Stimulated activated CD4-positive, alpha-beta T cell treated with anti-CD3 and anti-CD28 coated beads, Interleukin-1b, Interleukin-23, amount 100 ng/mL, for 1 hour (primary cell): ENCODE data around the gene CENPN.
A peak's percentile ranks its signal among the peaks of the same experiment; 100 is the strongest.

Source experiments
- DNase-seq, 2 donors: peaks; one replicate each; pipeline ENCODE4 v3.0.0-alpha.2; 2020; ENCODE audit warnings: low read depth in 2 of 2

The CENPN gene

DNA sequence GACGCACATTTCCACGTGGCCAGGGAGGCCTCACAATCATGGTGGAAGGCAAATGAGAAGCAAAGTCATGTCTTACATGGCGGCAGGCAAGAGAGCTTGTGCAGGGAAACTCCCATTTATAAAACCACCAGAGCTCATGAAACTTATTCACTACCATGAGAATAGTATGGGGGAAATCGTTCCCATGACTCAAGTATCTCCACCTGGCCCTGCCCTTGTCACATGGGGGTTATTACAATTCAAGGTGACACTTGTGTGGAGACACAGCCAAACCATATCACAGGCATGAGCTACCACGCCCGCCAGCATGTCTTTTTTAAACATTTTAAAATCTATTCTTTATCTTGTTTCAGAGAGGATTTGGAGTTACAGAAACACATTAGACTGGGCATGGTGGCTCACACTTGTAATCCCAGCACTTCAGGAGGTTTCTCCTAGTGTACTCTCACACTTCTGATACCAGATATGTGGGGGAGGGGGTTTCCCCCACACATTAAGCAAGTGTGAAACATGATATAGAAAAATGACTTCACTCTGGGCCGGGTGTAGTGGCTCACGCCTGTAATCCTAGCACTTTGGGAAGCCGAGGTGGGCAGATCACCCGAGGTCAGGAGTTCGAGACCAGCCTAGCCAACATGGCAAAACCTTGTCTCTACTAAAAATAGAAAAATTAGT lies 23.1 kb downstream of the CENPN start:
- DNase-seq: no peak

DNA sequence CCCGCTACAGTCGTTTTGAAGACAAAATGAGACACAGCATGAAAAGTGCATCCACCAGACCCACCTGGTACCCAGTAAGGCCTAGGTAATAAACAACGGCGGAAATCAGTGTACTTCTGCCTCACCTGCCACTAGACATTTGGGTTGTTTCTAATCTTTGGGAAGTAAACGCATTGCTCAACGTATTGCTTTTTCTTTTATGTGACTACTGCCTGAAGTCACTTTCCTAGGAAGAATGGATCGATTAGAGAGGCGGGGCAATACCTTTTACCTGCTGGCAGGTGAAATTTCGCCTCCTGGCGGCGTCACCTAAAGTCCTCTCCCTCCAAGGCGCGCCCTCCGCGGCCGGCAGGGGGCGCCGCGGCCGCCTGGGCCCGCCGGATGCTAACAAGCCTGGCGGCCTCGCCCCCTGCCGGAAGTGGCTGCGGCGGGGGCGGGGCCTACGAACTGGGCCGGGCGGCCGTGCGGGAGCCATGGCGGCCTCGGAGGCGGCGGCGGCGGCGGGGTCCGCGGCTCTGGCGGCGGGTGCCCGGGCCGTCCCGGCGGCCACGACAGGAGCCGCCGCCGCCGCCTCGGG lies 28.5 kb downstream of the CENPN start, which contains the start of gene ATMIN:
Gene ATMIN (plus strand): TSS at position 445 of the 577 bp plus-strand sequence. CDS start 29 bp downstream, at position 474.
- peak; percentile 80 to 83 for DNase-seq

DNA sequence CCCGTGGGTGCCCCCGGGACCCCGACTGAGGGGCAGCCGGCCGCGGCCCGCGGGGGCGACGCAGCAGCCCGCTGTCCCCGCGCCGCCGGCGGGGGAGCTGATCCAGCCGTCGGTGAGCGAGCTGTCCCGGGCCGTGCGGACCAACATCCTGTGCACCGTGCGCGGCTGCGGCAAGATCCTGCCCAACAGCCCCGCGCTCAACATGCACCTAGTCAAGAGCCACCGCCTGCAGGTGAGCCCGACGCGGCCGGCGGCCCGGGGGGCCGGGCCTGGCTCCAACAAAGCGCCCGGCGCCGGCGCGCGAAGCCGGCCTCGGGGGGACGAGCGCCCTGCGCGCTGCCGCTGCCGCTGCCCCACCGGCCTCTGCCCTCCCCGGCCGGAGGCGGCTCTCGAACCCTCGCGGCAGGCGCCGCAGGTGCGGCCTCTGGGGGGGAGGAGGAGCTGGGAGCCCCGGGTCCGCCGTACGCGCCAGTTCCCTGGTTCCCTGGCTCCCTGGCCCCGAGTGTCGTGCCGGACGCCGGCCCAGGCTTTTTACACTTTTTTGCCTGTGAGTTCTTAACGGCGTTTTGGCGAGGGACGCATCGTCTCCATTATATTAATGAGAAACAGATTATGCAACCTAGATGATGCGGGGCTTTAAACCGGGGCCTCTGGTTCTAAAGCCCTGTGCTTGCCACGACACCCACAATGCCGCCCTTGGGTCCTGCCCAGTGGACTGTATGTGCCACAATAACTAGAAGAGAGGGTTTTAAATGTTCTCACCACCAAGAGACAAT lies 29.1 kb downstream of the CENPN start:
- peak; percentile 1 for DNase-seq

DNA sequence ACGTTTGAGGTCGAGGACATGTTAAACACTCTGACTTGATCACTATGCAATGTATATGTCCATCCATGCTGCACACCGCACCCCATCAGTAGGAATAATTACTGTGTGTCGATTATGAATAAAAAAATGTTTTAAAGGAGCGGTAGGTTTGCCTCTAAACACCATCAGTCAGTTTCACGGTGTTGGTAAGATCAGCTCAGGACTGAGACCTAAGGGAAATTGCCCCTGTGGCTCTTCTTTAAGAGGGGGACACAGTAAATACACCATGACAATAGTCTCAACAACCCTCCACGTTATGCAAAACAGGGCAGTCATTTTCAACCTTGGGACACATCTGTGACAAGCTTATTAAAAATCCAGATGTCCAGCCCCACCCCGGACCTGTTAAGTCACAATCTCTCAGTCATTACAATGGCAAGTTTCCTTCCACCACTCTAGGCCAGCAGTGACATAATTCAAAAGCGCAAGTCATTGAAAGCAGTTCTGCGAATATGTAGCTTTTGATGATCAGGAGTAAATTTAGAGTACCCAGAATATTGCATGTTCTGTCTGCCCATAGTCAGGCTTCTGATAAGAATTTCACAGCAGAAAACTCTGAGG lies 29.8 kb downstream of the CENPN start:
- no peak for DNase-seq

DNA sequence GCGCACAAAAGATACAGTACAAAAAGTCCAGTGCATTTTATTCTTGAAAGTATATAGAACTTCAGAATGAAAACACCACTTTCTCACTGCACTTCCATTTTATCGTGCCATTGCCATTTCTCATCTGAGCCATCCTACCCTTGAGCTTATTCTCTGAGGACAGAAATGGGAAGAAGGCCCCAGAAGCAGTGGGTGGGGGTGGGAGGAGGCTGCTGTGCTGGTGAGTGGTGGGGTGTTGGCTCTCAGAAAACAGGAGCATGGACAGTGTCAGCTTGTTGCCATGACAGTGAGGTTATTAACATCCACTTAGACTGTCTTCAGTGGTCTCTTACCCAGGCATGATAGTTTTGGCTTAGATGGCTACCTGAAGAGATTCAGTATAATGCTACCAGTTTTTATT lies 33.1 kb downstream of the CENPN start:
- DNase-seq: no peak

DNA sequence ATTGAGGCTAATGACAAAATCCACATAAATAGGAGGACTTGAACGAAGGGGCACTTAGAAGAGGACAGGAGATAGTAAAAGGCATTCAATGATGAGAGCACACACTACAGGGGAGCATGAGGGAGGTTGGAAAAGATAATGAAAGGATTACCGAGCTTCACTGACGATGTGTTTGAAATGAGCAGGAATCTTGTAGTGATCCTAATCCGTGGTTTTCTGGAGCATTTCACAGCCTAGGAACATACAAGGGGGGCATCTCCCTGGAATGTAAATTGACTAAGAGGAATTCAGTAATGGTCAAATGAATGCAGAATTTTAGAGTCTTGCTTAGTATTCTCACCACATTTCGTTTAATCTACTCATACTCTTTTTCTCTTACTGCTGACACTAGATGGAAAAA lies 33.8 kb downstream of the CENPN start:
- DNase-seq: no peak

DNA sequence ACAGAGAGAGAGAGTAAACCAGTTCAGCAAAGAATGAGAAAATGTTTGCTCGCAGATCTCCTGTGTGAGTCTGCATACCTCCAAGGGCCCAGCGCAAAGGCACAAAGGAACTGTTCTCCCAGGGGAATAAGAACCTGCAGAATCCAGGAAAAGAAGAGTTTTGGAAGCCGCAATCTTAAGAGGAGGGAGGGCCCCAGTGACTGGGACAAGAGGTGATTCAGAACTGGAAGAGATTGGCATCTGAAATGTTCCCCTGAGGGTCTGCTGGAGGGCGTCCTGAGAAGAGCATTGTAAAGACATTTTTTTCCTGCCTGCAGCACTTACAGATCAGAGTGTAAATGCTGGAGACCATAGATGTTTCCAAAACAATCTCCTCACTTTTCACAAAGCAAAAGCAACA lies 34.7 kb downstream of the CENPN start:
- no peak for DNase-seq

DNA sequence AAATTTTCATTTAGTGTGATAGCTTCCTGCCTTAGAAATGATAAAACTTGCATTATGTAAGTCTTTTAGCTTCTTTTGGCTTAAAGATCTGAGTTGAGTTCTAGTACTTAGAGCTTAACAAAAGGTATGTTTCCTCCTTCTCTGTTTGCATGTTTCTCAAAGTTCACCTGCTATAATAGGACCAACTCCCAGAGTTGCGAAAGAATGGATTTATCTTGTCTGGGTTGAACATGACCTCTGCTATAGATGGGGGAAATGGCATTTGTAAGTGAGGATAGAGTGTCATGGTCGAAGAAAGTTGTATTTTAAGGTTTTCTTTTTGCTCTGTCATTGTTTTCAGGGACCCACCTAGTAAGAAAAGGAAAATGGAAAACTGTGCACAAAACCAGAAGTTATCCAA lies 35.8 kb downstream of the CENPN start:
- DNase-seq: no peak

DNA sequence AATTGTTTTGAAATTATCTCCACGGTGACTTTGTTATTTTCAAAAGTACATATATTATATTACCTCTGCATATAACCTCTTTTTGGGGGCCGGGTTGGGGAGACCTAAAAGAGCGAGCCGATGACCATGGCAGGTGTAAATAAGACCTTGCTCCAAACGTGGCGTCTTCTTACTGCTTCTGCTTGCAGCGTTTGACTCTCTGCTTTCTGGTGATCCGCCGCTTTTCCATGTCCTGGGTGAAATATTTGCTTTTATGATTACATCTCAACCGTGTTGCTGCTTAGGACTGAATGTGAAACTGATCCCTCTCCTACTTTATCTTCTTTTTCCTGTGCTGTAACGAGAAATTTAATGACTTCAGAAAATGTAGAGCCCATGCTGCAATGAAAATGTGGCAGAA lies 46.7 kb downstream of the CENPN start:
- DNase-seq: no peak

DNA sequence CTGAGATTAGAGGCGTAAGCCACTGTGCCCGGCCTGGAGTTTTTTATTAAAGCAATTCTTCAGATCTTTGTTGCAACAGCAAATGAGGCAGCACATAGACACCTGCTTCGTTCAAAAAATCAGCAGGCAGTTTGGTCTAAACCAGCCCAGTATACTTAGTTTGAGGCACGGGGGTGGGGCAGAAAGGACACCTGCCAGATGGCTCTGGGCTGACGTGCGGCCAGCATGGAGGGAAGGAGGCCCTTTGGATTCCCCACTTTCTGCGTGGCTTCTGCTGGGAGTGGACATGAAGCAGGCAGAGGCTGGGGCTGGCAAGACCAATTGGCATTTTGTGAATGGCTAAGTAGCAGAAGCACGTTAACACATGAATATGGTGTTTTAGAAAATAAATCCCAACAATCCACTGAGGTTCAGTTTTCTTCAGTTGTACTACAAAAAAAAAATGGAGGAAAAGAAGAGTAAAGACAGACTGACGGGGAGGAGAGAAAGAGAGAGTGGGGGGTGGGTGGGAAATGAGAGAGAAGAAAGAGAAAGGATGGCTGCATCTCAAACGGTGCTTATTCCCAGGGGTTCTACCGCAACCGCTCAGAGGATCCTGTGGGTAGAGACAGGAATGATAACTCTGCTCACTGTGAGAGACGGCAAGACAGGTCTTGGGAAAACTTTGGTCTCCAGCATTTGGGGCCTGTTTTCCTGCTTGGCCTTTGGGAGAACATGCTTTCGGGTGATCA lies 53.7 kb downstream of the CENPN start:
- no peak for DNase-seq

DNA sequence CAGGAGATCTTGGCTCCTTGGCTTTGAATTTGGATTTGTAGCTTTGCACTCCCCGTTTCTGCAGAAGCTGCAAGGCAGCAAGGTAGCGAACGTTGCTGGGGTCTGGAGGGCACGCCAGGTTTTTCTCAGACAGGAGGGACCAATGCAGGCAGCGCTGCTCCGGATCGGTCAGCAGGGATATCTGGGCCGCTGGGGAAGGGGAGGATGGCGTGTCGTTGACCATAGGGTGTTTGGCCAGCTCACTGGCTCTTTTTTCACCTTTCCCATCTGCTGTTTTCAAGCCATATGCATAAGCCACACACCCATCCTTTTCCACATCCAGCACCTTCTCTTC lies 54.3 kb downstream of the CENPN start:
- no peak for DNase-seq

DNA sequence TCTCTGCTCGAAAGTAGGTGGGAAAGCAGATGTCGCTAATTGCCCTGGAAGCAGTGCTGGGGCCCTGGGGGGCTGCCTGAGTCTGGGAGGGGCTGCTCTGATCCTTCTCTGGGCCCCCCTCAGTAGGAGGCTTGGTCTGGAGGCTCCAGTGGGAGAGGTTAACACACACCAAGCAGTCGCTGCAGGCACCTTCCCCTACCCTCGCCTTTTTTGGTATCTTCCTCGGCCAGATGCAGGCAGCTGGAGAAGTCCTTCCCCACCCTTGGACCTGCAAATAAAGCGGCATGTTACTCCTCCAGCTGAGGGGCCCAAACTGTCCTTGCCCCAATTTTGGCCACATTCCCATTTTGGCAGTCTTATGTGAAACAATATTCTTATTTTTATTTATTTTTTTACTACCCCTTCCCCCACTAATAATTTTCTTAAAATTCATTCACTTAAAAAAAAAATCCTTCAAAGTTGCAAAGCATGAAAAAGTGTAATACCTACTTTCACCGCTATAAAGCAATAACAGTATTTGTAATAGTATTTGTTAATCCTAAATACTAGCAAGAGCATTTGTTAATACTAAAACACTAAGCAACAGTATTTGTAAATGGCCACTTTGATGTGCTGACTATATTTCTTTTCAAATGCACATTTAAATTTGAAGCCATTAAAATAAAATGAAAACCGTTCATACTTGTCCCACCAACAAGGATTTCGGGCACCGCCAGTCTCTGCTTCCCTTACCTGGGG lies 55.0 kb downstream of the CENPN start:
- DNase-seq: no peak

DNA sequence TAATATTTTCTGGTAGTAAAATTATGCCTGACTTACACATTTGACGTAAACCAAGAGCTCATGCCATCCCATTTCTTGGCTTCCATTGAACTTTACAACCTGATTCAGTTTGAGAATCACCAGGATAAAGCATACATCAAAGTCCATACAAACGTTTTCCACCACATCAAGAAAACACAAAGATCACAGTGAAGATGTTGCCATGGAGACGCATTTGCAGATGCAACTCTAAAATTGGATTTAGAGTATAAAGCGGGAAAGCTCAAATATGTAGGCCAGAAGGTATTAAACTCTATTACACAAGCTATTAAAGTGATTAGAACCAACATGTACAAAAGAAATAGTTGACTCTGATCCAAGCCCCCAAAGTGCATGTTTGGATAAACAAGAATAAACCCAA lies 59.7 kb downstream of the CENPN start:
- no peak for DNase-seq

DNA sequence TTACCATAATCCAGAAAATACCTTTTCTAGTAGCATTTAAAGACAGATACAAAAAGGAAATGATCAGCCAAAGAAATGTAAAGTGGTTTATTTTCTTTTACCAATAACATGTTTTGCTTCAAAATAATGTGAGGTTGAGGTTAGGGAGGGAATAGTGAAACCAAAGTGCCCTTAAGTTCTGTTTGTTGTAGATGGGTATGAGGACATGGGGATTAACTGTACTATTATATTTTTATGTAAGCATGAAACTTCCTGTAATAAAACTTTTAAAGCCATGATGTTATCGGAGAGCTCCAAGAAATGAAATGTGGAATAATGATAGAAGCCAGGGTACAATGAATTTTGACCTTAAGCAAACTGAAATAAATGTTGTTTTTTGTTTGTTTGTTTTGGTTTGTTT lies 60.2 kb downstream of the CENPN start:
- DNase-seq: no peak

DNA sequence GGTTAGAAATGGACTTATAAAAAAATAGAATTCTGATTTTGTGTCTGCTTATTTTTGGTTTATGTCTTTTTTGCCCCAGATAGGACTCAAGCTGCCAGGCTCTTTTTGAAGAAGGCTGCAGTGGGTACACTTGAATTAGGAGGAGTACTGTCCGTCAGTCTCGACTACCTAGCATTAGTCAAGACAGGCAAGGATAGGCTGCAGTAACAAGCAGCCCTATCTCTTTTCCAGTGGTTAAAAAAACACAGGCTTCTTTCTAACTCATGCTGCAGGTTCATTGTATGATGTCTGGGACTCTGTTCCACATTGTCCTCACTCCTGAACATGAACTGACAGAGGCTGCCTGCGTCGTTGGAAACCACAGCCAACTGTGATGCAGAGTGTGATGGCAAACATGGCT lies 62.0 kb downstream of the CENPN start:
- no peak for DNase-seq

DNA sequence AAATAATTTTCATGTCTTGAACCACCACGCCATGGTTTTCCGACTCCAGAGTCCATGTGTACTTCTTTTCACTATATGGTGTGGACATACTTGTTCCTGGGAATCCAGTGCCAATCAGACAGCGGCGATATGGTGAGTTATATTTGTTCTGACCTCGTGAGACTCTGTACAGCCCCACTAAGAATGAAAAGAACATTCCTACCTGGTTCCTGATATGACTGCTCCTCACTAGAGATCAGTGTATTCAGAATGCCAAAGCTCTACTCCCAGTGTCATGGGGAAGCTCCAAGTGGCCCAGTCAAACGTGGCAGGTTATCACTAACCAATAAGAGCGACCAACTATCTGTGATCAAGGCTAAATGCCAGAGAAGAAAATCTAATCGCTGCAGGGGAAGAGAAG lies 64.0 kb downstream of the CENPN start:
- no peak for DNase-seq

DNA sequence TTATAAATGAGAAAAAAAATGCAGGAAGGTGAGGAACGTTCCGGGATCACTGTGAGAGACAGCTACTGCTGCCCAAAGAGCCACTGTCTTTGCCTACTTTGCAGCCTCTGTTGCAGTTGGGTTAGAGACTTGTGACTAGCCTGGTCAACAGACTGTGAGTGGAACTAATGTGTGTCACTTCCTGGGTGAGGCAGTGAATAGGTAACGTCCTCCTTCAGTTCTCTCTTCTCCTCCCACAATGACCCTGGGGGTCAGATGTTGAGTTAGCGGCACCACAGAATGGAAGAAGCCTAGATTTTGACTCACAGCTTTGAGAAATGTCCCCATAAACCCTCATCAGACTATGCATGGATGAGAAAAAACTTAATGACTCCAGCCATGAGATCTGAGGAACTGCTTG lies 64.8 kb downstream of the CENPN start:
- no peak for DNase-seq

DNA sequence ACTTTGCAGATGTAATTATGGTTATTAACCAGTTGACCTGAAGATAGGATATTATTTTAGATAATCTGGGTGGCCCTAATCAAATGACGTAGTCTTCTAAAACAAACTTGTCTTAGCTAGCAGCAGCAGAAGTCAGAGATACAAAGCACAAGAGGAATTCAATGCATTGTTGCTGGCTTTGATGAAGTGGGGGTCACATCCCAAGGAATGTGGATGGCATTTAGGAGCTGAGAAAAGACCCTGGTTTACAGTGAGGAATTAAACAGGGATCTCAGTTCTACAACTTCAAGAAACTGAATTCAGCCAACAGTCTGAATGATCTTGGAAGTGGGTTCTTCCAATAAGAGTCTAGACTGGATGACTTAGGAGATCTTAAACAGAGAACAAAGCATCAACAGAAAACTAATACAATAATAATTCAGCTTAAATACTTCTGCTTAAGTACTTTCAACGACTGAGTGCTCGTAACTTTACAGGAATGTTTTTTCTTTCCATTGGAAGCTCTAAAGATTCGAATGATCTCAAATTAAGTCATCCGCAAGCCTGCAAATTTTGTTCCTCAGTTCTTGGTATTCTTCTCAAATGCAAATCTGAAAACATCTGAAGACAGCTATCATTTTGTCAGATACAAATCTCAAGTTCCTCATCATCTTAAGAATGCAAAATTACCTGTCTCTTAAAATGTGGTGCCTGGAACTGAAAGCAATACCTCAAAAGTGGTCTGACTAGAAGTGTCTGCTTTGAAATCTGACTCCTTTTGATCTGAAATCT lies 66.7 kb downstream of the CENPN start:
- DNase-seq: no peak

DNA sequence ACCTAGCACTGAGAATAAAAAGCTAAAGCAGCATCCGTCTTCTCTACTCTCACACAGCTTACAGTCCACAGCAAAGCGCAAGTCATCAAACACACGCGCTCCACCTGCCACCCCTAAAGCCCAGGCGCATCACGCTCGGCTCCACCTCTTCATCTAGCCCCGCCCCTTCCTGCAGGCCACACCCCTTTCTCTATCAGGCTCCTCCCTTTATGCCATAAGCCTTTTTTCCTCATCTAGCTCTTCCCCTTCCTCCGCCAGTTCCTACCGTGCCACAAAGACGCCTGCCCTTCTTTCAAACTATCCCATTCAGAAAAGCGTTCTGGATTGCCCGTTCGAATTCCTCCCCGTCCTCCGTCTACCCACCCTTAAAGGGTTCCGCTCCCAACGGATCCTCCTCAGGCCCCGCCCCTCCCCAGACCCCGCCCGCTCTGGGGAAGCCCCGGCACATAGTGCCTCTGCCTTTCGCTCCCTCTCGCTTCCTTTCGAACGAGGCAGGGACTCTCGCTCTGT lies 69.6 kb downstream of the CENPN start:
- peak; percentile 86 to 98 for DNase-seq
